ENCODE data around the gene ATN1.

The ATN1 gene

DNA sequence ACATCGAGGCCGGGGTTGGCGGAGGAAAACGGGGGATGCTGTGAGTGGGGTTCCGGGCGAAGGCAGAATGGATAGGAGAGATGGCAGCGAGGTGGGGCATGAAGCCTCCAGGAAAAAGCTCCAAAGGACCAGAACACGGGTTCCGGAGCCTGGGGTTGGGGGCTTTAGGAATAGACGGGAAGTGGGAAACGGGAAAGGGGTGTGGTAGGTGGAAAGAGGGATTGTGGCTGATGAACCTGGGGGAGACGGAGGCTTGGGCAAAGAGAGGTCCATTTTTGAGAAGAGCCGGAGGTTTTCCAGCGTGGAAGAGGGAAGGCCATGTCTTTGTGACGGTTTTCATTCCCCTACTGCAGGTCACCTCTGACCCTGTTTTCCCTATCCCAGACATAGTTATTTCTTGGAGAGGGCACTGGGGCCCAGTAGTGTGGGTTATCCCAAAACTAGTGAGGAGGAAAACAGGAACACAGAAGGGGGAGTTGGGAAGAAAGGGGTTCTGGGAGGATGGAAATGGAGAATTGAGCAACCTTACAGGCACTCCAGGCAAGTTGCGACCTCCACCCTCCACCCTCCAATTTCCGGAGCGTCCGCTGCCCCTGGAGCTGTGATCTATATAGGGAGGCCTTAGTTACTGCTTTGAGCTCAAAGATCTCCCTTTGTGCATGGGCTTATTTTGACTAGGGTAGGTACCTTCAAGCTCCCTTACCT lies 1.1 kb downstream of the ATN1 start (continued):
- TF ChIP-seq ZNF610 (tag by site-specific recombination; IDR thresholded peaks at IDR 0.05; ENCODE audit: borderline replicate concordance) (no peak), ZNF423 (tag by site-specific recombination; IDR thresholded peaks at IDR 0.05) (no peak), TCF7L2 (IDR thresholded peaks at IDR 0.05; ENCODE audit: borderline replicate concordance, low read depth, low read length) (no peak), GLIS1 (tag by site-specific recombination; IDR thresholded peaks at IDR 0.05) (no peak), ZNF175 (tag by site-specific recombination; IDR thresholded peaks at IDR 0.05) (no peak), ZNF404 (tag by site-specific recombination; IDR thresholded peaks at IDR 0.05) (no peak), ZNF23 (tag by site-specific recombination; IDR thresholded peaks at IDR 0.05; ENCODE audit: borderline replicate concordance) (no peak), KLF8 (tag by site-specific recombination; IDR thresholded peaks at IDR 0.05) (0 out of 2 replicates have a peak, but pooled peaks have one; percentile 15), GLIS2 (tag by site-specific recombination; IDR thresholded peaks at IDR 0.05) (no peak), ZNF585B (tag by site-specific recombination; IDR thresholded peaks at IDR 0.05) (no peak), ZNF239 (tag by site-specific recombination; IDR thresholded peaks at IDR 0.05) (no peak), HOXC10 (CRISPR knock-in tag; IDR thresholded peaks at IDR 0.05) (no peak), ZNF558 (tag by site-specific recombination; IDR thresholded peaks at IDR 0.05) (no peak), ZNF48 (tag by site-specific recombination; IDR thresholded peaks at IDR 0.05) (no peak), YY1 (tag by site-specific recombination; IDR thresholded peaks at IDR 0.05) (no peak), ZNF501 (tag by site-specific recombination; IDR thresholded peaks at IDR 0.05) (0 out of 2 replicates have a peak, but pooled peaks have one; percentile 5), ZNF138 (tag by site-specific recombination; IDR thresholded peaks at IDR 0.05; ENCODE audit: borderline replicate concordance) (no peak), ZNF623 (tag by site-specific recombination; IDR thresholded peaks at IDR 0.05) (no peak)
- TF ChIP-seq, protein P1, sequence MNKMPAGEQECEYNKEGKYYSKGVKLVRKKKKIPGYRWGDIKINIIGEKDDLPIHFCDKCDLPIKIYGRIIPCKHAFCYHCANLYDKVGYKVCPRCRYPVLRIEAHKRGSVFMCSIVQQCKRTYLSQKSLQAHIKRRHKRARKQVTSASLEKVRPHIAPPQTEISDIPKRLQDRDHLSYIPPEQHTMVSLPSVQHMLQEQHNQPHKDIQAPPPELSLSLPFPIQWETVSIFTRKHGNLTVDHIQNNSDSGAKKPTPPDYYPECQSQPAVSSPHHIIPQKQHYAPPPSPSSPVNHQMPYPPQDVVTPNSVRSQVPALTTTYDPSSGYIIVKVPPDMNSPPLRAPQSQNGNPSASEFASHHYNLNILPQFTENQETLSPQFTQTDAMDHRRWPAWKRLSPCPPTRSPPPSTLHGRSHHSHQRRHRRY (tag by site-specific recombination; IDR thresholded peaks at IDR 0.05): no peak
- TF ChIP-seq, protein P2, sequence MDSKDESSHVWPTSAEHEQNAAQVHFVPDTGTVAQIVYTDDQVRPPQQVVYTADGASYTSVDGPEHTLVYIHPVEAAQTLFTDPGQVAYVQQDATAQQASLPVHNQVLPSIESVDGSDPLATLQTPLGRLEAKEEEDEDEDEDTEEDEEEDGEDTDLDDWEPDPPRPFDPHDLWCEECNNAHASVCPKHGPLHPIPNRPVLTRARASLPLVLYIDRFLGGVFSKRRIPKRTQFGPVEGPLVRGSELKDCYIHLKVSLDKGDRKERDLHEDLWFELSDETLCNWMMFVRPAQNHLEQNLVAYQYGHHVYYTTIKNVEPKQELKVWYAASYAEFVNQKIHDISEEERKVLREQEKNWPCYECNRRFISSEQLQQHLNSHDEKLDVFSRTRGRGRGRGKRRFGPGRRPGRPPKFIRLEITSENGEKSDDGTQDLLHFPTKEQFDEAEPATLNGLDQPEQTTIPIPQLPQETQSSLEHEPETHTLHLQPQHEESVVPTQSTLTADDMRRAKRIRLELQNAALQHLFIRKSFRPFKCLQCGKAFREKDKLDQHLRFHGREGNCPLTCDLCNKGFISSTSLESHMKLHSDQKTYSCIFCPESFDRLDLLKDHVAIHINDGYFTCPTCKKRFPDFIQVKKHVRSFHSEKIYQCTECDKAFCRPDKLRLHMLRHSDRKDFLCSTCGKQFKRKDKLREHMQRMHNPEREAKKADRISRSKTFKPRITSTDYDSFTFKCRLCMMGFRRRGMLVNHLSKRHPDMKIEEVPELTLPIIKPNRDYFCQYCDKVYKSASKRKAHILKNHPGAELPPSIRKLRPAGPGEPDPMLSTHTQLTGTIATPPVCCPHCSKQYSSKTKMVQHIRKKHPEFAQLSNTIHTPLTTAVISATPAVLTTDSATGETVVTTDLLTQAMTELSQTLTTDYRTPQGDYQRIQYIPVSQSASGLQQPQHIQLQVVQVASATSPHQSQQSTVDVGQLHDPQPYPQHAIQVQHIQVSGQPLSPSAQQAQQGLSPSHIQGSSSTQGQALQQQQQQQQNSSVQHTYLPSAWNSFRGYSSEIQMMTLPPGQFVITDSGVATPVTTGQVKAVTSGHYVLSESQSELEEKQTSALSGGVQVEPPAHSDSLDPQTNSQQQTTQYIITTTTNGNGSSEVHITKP (tag by site-specific recombination; IDR thresholded peaks at IDR 0.05): peak; percentile 92
- TF ChIP-seq, protein P3, sequence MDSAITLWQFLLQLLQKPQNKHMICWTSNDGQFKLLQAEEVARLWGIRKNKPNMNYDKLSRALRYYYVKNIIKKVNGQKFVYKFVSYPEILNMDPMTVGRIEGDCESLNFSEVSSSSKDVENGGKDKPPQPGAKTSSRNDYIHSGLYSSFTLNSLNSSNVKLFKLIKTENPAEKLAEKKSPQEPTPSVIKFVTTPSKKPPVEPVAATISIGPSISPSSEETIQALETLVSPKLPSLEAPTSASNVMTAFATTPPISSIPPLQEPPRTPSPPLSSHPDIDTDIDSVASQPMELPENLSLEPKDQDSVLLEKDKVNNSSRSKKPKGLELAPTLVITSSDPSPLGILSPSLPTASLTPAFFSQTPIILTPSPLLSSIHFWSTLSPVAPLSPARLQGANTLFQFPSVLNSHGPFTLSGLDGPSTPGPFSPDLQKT (IDR thresholded peaks at IDR 0.05; ENCODE audit: borderline replicate concordance, low read depth, low read length): no peak
- TF ChIP-seq, protein P4, sequence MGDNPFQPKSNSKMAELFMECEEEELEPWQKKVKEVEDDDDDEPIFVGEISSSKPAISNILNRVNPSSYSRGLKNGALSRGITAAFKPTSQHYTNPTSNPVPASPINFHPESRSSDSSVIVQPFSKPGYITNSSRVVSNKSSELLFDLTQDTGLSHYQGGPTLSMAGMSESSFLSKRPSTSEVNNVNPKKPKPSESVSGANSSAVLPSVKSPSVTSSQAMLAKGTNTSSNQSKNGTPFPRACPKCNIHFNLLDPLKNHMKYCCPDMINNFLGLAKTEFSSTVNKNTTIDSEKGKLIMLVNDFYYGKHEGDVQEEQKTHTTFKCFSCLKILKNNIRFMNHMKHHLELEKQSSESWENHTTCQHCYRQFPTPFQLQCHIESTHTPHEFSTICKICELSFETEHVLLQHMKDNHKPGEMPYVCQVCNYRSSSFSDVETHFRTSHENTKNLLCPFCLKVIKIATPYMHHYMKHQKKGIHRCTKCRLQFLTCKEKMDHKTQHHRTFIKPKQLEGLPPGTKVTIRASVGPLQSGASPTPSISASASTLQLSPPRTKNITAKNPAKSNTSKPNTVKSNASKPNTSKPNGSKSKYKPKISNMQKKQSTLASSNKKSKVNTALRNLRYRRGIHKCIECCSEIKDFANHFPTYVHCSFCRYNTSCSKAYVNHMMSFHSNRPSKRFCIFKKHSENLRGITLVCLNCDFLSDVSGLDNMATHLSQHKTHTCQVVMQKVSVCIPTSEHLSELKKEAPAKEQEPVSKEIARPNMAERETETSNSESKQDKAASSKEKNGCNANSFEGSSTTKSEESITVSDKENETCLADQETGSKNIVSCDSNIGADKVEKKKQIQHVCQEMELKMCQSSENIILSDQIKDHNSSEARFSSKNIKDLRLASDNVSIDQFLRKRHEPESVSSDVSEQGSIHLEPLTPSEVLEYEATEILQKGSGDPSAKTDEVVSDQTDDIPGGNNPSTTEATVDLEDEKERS (tag by site-specific recombination; IDR thresholded peaks at IDR 0.05): no peak
- TF ChIP-seq, protein P5, sequence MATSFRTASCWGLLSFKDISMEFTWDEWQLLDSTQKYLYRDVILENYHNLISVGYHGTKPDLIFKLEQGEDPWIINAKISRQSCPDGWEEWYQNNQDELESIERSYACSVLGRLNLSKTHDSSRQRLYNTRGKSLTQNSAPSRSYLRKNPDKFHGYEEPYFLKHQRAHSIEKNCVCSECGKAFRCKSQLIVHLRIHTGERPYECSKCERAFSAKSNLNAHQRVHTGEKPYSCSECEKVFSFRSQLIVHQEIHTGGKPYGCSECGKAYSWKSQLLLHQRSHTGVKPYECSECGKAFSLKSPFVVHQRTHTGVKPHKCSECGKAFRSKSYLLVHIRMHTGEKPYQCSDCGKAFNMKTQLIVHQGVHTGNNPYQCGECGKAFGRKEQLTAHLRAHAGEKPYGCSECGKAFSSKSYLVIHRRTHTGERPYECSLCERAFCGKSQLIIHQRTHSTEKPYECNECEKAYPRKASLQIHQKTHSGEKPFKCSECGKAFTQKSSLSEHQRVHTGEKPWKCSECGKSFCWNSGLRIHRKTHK (tag by site-specific recombination; IDR thresholded peaks at IDR 0.05): no peak
- TF ChIP-seq, protein P6, sequence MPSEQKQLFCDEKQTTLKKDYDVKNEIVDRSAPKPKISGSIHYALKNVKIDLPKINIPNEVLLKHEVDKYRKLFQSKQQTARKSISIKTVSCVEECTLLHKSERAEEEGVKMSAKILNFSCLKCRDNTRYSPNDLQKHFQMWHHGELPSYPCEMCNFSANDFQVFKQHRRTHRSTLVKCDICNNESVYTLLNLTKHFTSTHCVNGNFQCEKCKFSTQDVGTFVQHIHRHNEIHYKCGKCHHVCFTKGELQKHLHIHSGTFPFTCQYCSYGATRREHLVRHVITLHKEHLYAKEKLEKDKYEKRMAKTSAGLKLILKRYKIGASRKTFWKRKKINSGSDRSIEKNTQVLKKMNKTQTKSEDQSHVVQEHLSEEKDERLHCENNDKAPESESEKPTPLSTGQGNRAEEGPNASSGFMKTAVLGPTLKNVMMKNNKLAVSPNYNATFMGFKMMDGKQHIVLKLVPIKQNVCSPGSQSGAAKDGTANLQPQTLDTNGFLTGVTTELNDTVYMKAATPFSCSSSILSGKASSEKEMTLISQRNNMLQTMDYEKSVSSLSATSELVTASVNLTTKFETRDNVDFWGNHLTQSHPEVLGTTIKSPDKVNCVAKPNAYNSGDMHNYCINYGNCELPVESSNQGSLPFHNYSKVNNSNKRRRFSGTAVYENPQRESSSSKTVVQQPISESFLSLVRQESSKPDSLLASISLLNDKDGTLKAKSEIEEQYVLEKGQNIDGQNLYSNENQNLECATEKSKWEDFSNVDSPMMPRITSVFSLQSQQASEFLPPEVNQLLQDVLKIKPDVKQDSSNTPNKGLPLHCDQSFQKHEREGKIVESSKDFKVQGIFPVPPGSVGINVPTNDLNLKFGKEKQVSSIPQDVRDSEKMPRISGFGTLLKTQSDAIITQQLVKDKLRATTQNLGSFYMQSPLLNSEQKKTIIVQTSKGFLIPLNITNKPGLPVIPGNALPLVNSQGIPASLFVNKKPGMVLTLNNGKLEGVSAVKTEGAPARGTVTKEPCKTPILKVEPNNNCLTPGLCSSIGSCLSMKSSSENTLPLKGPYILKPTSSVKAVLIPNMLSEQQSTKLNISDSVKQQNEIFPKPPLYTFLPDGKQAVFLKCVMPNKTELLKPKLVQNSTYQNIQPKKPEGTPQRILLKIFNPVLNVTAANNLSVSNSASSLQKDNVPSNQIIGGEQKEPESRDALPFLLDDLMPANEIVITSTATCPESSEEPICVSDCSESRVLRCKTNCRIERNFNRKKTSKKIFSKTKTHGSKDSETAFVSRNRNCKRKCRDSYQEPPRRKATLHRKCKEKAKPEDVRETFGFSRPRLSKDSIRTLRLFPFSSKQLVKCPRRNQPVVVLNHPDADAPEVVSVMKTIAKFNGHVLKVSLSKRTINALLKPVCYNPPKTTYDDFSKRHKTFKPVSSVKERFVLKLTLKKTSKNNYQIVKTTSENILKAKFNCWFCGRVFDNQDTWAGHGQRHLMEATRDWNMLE (tag by site-specific recombination; conservative IDR thresholded peaks at IDR 0.05; ENCODE audit: low read depth): no peak
